ENCODE measurements around the gene FBXO31. TPM values are rescaled to one million over a fixed set of nuclear protein-coding genes. Genes with fewer than 3 reads are reported as not detected.

The FBXO31 gene
- total RNA-seq, 1 donor from 2014 or later = 33.5 TPM

DNA sequence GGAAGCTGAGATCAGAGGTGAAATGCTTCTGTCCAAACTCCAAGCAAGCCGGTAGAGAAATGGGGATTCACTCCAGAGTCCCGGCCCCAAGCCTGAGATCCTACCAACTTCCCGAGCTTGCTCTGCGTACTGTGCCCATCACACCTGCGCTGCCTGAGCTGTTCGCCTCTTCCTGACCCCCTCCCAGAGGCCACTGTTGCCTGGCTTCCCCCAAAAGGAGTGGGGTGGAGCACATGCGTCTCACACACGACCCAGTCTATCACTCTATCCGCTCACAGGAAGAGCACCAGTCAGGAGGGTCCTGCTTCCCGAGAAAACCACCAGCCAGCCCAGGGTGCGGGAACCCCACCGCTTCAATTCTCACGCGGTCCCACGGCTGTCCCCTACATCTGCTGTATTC is 52.9 kb downstream of the FBXO31 start:
- DNase-seq (ENCODE audit: extremely low read depth, low read depth, low spot score) = no peak

GRCh38 chr16:87330257-87330624 is 53.3 kb downstream of the FBXO31 start:
- no peak for DNase-seq (ENCODE audit: extremely low read depth, low read depth, low spot score)

- no peak for DNase-seq (ENCODE audit: extremely low read depth, low read depth, low spot score)
These were observed 53.9 kb downstream of the FBXO31 start for GRCh38 chr16:87329436-87330256.

DNA sequence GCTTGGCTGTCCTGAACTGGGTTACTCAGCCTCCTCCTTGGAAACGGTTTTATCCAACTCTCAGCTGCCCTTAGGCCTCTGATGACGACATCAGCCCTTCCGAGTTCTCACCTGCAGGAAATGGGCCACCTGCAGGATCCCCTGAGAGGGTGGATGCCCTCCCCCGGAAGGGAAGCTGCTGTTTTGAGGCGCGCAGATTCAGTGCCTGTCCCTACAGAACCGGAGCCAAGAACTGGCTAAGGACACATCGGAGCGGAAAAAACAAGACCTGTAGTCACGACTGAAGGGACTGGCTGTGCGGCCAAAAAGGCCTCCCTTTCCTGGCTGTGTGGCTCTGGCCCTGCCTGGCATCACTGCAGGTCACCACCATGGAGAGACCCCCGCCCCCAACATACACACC is 54.7 kb downstream of the FBXO31 start:
- no peak for DNase-seq (ENCODE audit: extremely low read depth, low read depth, low spot score)

DNA sequence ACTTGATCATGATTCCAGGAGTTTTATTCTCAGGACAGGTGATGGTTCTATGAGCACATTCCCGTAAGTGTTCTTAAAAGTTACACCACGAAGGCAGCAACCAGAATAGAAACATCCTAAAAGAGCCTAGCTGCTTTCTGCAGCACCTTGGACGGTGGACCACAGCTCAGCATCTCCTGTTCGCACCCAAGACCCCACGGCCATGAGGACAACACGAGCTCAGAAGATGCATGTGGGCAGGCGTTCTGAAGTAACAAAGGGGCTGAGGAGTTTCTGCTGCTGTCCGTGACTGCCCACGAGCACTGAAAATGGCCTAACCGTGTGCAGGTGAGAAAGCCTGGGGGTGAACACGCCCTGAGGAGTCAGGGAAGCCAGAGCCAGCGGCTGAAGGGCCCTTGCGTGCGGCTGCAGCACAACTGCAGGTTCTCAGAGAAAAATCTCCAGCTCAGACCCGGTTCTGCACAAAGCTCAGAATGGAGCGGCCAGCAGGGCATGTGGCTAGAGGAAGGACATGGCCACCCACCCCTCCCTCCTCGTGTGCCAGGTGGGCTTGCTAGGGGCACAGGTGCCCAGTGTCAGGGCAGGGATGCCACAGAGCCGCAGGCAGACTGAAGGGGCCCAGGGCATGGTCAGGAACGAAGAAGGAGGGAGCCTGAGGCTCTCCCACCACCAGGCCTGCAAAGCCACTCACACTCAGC is 55.6 kb downstream of the FBXO31 start:
- no peak for DNase-seq (ENCODE audit: extremely low read depth, low read depth, low spot score)

DNA sequence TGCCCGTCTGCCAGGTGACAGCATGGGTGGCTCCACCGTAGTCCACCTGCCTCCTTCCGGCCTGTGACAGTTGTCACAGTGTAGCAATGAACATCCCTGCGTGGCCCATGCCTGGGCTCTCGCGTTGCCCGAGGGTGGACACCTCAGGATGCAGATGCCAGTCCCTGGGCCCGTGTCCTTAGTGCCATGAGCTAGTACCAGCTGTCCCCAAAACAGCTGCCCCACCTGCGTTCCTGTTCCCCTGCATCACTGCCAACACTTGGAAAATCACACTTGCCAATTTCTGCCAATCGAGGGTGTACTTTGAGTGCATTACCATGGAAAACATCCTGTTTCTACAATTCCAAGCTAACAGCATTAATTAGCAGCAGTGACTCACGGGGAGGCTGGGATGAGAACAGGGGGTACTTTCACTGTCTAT is 57.4 kb downstream of the FBXO31 start:
- DNase-seq (ENCODE audit: extremely low read depth, low read depth, low spot score) = no peak

DNA sequence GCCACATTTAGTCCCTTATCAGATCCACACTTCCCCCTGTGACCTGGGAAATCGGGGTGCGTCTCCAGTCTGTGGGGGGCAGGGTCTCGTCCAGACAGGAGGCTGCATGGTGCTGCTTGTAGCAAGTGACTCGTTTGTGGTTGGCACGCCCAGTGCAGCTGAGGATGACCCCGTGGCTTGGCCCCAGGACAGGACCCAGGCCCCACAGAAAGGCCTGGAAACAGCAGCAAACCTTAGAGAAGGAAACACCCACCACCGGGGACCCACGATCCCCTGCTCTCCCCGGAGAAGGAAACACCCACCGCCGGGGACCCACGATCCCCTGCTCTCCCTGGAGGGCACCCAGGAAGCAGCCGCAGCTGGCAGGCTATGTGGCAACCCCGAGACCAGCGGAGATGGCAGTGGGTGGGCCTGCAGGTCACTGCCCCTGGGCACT is 58.1 kb downstream of the FBXO31 start:
- no peak for DNase-seq (ENCODE audit: extremely low read depth, low read depth, low spot score)

- no peak for DNase-seq (ENCODE audit: extremely low read depth, low read depth, low spot score)
These were observed 58.9 kb downstream of the FBXO31 start for GRCh38 chr16:87324411-87325275.

DNA sequence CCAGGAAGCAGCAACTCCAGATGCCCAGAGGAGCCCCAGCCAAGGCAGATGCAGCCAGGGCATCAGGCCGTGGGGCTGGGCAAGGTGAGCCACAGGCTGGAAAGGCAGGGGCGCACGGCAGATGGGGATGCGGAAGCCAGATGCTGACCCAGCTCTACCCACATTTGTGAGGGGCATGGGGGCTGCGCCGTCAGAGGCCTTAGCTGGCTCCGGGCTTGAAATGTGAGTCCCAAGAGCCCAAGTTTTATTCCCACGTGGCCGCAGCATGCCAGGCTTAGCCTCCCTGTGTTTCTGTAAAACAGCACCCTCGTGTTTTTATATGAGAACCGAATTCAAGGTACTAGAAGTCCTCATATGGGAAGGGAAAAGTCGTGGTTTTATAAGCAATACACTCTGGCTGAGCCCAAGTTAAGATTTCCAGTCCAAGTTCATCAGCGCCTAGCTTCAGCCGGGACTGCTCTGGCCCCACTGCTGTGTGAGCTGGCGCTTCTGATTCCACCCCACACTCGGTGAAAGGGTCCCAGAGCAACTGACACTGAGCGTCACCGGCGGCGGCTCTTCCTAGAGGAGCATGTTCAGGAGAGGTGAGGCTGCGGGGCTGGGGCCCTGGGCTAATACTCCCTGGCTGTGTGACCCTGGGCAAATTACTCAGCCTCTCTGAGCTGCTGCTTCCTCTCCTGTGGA is 59.7 kb downstream of the FBXO31 start:
- DNase-seq (ENCODE audit: extremely low read depth, low read depth, low spot score) = no peak

DNA sequence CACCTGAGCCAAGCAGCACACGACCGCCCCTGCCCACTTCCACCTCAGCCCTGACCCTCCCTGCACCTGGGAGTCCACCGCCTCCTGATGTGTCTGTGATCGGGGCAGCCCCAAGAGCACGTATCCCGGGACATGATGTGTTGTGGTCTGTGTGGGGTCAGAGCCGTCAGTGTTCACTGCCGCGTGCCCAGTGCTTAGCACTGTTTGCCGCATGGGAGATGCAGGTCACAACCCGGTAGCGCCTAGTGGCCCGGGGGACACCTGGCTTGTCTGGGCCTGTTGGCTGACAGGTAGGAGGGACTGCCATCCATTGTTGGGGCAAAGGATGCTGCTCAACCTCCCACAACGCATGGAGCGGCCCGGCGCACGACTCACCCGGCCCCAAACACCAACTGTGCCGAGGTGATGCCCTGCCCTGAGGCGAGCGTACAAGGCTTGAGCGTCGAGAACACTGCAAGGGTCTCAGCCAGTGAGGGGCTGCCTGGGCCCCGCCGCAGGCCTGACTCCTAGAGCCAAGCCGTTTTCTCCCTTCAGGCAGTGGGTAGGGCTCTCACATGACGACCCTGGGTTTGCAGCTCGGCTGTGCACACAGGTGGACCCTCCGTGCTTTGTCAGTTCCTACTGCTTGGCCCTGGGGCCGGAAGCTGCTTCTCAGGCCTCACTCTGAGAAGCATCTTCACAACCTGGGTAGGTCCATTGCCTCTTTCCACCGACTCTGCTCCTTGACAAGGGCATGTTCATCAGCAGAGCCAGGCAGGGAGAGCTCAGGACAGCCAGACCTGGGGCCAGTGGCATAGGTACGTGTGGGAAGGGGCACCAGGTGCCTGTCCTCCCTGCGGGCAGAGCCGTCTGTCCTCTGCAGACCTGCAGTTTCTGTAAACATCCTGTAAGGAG is 60.5 kb downstream of the FBXO31 start:
- no peak for DNase-seq (ENCODE audit: extremely low read depth, low read depth, low spot score)

- no peak for DNase-seq (ENCODE audit: extremely low read depth, low read depth, low spot score)
These were observed 61.2 kb downstream of the FBXO31 start for GRCh38 chr16:87322360-87322759.

DNA sequence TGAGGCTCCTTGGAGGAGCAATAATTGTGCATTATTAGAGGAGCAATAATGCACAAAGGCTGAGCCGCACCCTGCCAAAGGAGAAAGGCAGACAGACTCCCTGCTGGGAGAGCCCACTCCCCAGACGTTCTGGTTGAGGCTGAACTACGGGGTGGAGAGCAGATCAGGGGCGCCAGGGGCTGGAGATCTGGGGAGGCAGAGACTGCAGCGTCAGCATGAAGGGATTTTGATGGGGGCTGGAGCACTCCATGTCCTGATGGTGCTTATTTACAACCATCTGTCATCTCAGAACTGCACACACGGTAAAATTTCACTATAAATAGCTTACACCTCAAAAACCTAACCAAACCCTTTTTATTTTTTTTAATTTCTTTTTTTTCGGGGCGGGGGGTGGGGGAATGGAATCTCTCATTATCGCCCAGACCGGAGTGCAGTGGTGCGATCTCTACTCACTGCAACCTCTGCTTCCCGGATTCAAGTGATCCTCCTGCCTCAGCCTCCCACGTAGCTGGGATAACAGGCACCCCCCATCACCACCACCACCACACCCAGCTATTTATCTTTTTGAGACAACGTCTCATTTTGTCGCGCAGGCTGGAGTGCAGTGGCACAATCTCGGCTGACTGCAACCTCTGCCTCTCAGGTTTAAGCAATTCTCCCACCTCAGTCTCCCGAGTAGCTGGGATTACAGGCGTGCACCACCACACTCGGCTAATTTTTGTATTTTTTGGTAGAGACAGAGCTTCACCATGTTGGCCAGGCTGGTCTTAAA is 62.1 kb downstream of the FBXO31 start:
- DNase-seq (ENCODE audit: extremely low read depth, low read depth, low spot score) = no peak

- DNase-seq (ENCODE audit: extremely low read depth, low read depth, low spot score) = no peak
These were observed 62.9 kb downstream of the FBXO31 start for GRCh38 chr16:87320510-87321227.

DNA sequence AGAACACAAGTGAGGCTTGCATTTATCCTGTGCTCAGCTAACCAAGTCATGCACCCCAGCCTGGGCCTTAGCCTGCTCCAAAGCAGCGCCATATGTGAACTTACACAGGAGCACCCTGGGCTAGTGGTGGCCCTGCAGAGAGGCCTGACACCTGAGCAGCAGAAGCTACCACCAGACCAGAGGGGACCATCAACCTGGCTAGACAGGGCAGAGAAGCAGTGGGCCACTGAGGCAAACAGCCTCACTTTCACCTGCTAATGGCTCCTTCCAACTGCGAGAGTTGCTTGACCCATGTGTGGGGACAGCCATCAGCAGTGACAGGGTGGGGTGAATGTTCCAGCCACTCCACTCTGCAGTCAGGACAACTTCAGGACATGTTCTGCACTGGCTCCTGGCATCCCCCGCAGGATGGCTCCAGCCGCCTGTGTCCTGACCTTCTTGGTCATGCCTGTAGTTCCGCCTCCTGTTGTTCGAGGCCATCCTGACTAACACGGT is 63.5 kb downstream of the FBXO31 start:
- no peak for DNase-seq (ENCODE audit: extremely low read depth, low read depth, low spot score)

GRCh38 chr16:87319011-87319410 is 64.6 kb downstream of the FBXO31 start:
- no peak for DNase-seq (ENCODE audit: extremely low read depth, low read depth, low spot score)

GRCh38 chr16:87317750-87318644 is 65.6 kb downstream of the FBXO31 start:
- no peak for DNase-seq (ENCODE audit: extremely low read depth, low read depth, low spot score)

Data from glomerular endothelial cell (primary cell).